K562 (cell line): ENCODE data around the gene TTC16. TPM values are rescaled to one million over a fixed set of nuclear protein-coding genes. Genes with fewer than 3 reads are reported as not detected.

Experiments
- ATAC-seq: fragments of 200-7000 bp; cut with Tn5 transposase; 3 replicates; pipeline ENCODE4 v1.9.1; 2020; ENCODE audit warnings: moderate library complexity
- BruUV-seq: library from RNA; stranded (reverse); fragments of 400-500 nt; replicated peaks from 2 replicates; lab custom pipeline; 2021; lab: Mats Ljungman, UMichigan
- CTCF ChIA-PET: fragments of 300-600 bp; formaldehyde crosslinking; extraction: SDS; loops from one replicate; lab custom pipeline; 2021; ENCODE audit warnings: low intra/inter-chr PET ratio; lab: Yijun Ruan, JAX
- POLR2A ChIA-PET: fragments of 300-600, 350-650 bp; sonication (Branson Sonifier 250); formaldehyde crosslinking; extraction: SDS; loops from one replicate; lab custom pipeline; 2021; ENCODE audit warnings: antibody characterized with exemption, inconsistent platforms; lab: Yijun Ruan, JAX
- DNase-seq, 4 experiments: peaks; one replicate each; pipeline versions ENCODE4 v3.0.0 to v3.0.0-alpha.2; 2011 to 2018; ENCODE audit warnings: low spot score in 3 of 4, mixed read lengths in 3 of 4; ENCODE audit errors: extremely low read depth in 1 of 4
- FAIRE-seq: peaks from 2 replicates; lab custom pipeline; 2011; peaks lifted over from hg19 to GRCh38; lab: Jason Lieb, UNC
- H2AFZ ChIP-seq: 2 replicates; pipeline ENCODE4 v1.6.0; 2011; ENCODE audit warnings: low read depth, low read length, control low read depth, inconsistent platforms
- H3K27ac ChIP-seq: fragments of 200-600 bp; 3 replicates; pipeline ENCODE4 v1.8.0; 2011; ENCODE audit warnings: low read depth, mild to moderate bottlenecking, control low read depth, inconsistent platforms, low read length, moderate library complexity, mixed read lengths; ENCODE audit errors: extremely low read depth
- H3K27me3 ChIP-seq, 2 experiments: fragments of 300-600 bp in 1 of 2; 2 replicates in 1 of 2; 3 replicates in 1 of 2; pipeline versions ENCODE4 v1.6.0 to v1.8.0; 2011; ENCODE audit warnings: inconsistent platforms in 2 of 2, low read length in 2 of 2, mild to moderate bottlenecking in 1 of 2, mixed read lengths in 1 of 2, moderate library complexity in 1 of 2; ENCODE audit not compliant: control insufficient read depth in 2 of 2, insufficient read depth in 2 of 2
- H3K36me3 ChIP-seq: fragments of 300-600 bp; 3 replicates; pipeline ENCODE4 v1.8.0; 2011; ENCODE audit warnings: mild to moderate bottlenecking, low read length, inconsistent platforms; ENCODE audit not compliant: control insufficient read depth, insufficient read depth
- H3K4me1 ChIP-seq, 2 experiments: fragments of 200-600 bp in 1 of 2; replicated peaks in 1 of 2; 2 replicates in 1 of 2; 3 replicates in 1 of 2; pipeline versions ENCODE4 v1.5.1 to v1.8.0; 2011; ENCODE audit warnings: inconsistent platforms in 2 of 2, low read length in 2 of 2, mild to moderate bottlenecking in 1 of 2, mixed read lengths in 1 of 2, moderate library complexity in 1 of 2; ENCODE audit not compliant: control insufficient read depth in 2 of 2, insufficient read depth in 2 of 2
- H3K4me2 ChIP-seq: 2 replicates; pipeline ENCODE4 v1.6.1; 2011; ENCODE audit warnings: low read length, control low read depth, inconsistent platforms, mixed read lengths; ENCODE audit not compliant: insufficient read depth
- H3K4me3 ChIP-seq: fragments of 200-600 bp; sonication (generic), shearing (Covaris generic); 2 replicates; pipeline ENCODE4 v1.5.1; 2016; ENCODE audit warnings: control low read depth, inconsistent platforms
- H3K79me2 ChIP-seq: fragments of 200-600 bp; 3 replicates; pipeline ENCODE4 v1.8.0; 2011; ENCODE audit warnings: low read length, inconsistent platforms; ENCODE audit not compliant: control insufficient read depth, insufficient read depth
- H3K9ac ChIP-seq, 2 experiments: 2 replicates each; pipeline versions ENCODE4 v1.6.0 to v1.6.1; 2011; ENCODE audit warnings: low read depth in 2 of 2, low read length in 2 of 2, control low read depth in 1 of 2, inconsistent platforms in 1 of 2, mild to moderate bottlenecking in 1 of 2, mixed read lengths in 1 of 2; ENCODE audit not compliant: insufficient read depth in 1 of 2
- H3K9me1 ChIP-seq: one replicate; pipeline ENCODE4 v1.6.0; 2011; ENCODE audit warnings: inconsistent platforms, mild to moderate bottlenecking, low read length, moderate library complexity; ENCODE audit not compliant: control insufficient read depth, insufficient read depth
- H3K9me3 ChIP-seq: replicated peaks from 2 replicates; pipeline ENCODE4 v1.5.1; 2011; ENCODE audit warnings: low read depth, low read length, inconsistent platforms; ENCODE audit not compliant: control insufficient read depth, insufficient read depth
- H4K20me1 ChIP-seq: replicated peaks from 2 replicates; pipeline ENCODE4 v1.6.1; 2011; ENCODE audit warnings: low read length, inconsistent platforms, mixed read lengths; ENCODE audit not compliant: control insufficient read depth, insufficient read depth
- BHLHE40 ChIP-seq: IDR thresholded peaks from 2 replicates; pipeline ENCODE4 v1.6.1; 2011; ENCODE audit warnings: low read length, improper control_type of control experiment
- DLX4 ChIP-seq: fragments of 250-450 bp; sonication (Bioruptor Pico); IDR thresholded peaks from 2 replicates; pipeline ENCODE4 v1.6.1; 2021; ENCODE audit warnings: mild to moderate bottlenecking
- HDAC1 ChIP-seq, 2 experiments: fragments of 450-650 bp; IDR thresholded peaks; 2 replicates each; pipeline ENCODE4 v1.6.1; 2016 to 2017; ENCODE audit warnings: inconsistent platforms in 1 of 2, mild to moderate bottlenecking in 1 of 2, moderate library complexity in 1 of 2
- PHF20 ChIP-seq: fragments of 450-650 bp; IDR thresholded peaks from 2 replicates; pipeline ENCODE4 v1.6.1; 2018; ENCODE audit not compliant: partially characterized antibody
- RBM34 ChIP-seq: fragments of 200-400 bp; formaldehyde crosslinking; IDR thresholded peaks from 2 replicates; pipeline ENCODE4 v1.6.1; 2018; ENCODE audit warnings: low read length, borderline replicate concordance; ENCODE audit not compliant: insufficient read depth
- SLC30A9 ChIP-seq: fragments of 250-450 bp; sonication (Bioruptor Pico); IDR thresholded peaks from 2 replicates; pipeline ENCODE4 v1.8.0; 2022; ENCODE audit warnings: mild to moderate bottlenecking, moderate library complexity
- SMAD1 ChIP-seq: fragments of 150-350 bp; IDR thresholded peaks from 2 replicates; pipeline ENCODE4 v1.6.1; 2014; ENCODE audit warnings: low read length, low read depth; ENCODE audit not compliant: partially characterized antibody
- TCF3 ChIP-seq: sonication (generic); formaldehyde crosslinking; IDR thresholded peaks from 2 replicates; pipeline ENCODE4 v1.4.0; 2020; ENCODE audit warnings: mild to moderate bottlenecking, missing genetic modification reagents
- TFAM ChIP-seq: fragments of 250-450 bp; sonication (Bioruptor Pico); conservative IDR thresholded peaks from 2 replicates; pipeline ENCODE4 v1.5.0; 2021; ENCODE audit warnings: mild to moderate bottlenecking, moderate library complexity
- THRA ChIP-seq: fragments of 450-650 bp; IDR thresholded peaks from 2 replicates; pipeline ENCODE4 v1.6.1; 2017; ENCODE audit warnings: mild to moderate bottlenecking, moderate library complexity
- ZNF584 ChIP-seq: fragments of 200-800 bp; sonication (Bioruptor generic); IDR thresholded peaks from 2 replicates; pipeline ENCODE4 v1.6.1; 2016; ENCODE audit warnings: low read depth, mild to moderate bottlenecking, missing genetic modification characterization, missing compliant biosample characterization
- WGBS: fragments of 100-300 bp; shearing (Covaris generic); methylation state at CpG from one replicate; pipeline ENCODE4 v1.1.6; 2016; ENCODE audit warnings: low coverage, mixed read lengths; ENCODE audit not compliant: insufficient coverage; ENCODE audit errors: missing lambda C conversion rate; 5-methylcytosine and 5-hydroxymethylcytosine counted together
- in situ Hi-C: fragments of 300-500 bp; cut with MboI; formaldehyde crosslinking; loops from 4 replicates; pipeline ENCODE4 v1.15.0; 2018; ENCODE audit warnings: inconsistent platforms, mixed read lengths
- intact Hi-C: fragments of 100-400 bp; cut with micrococcal nuclease; formaldehyde crosslinking; loops from 2 replicates; pipeline ENCODE4 v1.14.2; 2022
- polyA plus RNA-seq, 8 experiments: library from polyadenylated mRNA; depleted of rRNA in 4 of 8; stranded (reverse) in 5 of 8; unstranded in 3 of 8; fragments of >200 nt; fragmentation: Nextera tagmentation in 2 of 8; fragmentation: Illumina TruSeq in 1 of 8; extraction: Ambion mirVana in 2 of 8; extraction: Trizol in 1 of 8; gene quantifications; 2 replicates each; pipeline versions ENCODE4 v1.2.1 to v1.2.3, GENCODE V29; 2011 to 2014; ENCODE audit warnings: inconsistent platforms in 1 of 8, missing spikeins in 1 of 8
- total RNA-seq, 7 experiments: library from RNA; depleted of rRNA in 6 of 7; stranded (reverse); fragments of >200 nt in 6 of 7; fragmentation: Illumina TruSeq in 2 of 7; extraction: Trizol in 2 of 7; gene quantifications; 2 replicates each; pipeline versions ENCODE4 v1.2.1 to v1.2.3, GENCODE V29; 2011 to 2021; ENCODE audit warnings: low replicate concordance in 1 of 7
- TF ChIP-seq, protein P1 (sequence below): fragments of 450-650 bp; formaldehyde crosslinking; IDR thresholded peaks from 2 replicates; pipeline ENCODE4 v1.4.0; 2020; ENCODE audit warnings: mild to moderate bottlenecking, mixed read lengths
- TF ChIP-seq, protein P2 (sequence below): fragments of 450-650 bp; IDR thresholded peaks from 2 replicates; pipeline ENCODE4 v1.6.1; 2018; ENCODE audit not compliant: partially characterized antibody

TTC16 gene
- total and polyA plus RNA-seq, 9 of the 15 experiments (the other 6 are each of a cell fraction or from before 2014, with no cell fraction given), result 0.11 TPM; not detected in 8

DNA sequence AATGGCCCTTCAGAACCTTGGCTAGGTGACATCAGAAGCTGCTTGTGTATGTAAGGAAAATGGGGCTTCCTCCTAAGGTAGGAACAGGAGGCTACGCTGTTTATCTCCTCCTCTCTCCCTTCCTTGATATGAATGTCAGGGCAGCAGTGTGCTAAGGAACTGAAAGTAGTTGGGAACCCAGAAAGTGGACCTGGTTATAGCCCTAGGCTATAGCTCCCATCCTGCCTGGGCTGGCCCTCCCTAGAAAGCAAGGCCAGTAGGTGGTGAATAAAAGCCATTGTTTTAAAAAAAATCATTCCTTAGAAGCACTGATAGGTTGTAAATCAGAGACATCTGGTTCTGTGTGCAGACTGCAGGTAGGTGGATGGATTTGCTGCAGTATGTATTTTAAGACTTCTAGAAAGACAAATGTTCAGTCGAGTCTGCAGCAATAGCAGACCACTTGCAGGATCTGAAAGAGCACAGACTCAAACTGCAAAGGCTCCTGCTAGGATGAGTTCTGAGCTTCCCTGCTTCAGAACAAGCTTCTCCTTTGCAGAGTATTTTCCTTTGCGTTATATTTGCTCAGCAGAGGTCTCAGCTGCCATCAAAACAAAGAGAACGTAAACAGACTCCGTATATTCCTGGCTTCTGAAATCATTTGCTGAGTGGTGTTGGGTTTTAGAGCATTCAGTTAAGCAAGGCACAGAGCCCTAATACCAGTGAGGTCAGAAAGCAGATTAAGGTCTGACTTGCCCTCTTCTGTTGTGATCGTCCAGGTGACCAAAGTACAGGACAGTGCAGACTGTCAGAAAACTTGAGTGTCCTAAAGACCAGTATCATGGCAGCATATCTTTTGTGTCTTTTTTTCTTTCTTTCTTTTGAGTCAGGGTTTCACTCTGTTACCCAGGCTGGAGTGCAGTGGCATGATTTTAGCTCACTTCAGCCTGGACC, 29.2 kb upstream of the TTC16 start:
- H3K4me2 ChIP-seq, result no peak overlapping the region
- intact Hi-C loops (no loop called here), in situ Hi-C loops (no loop called here)
- H3K4me3 ChIP-seq, result no peak overlapping the region
- H3K79me2 ChIP-seq, result no peaks in the 10 kb centered on the region
- no peak for ATAC-seq
- WGBS, result 55% methylated on average over 6 of the region's 6 CpGs
- DNase-seq, result no peak
- H3K27me3 ChIP-seq, result no peaks in the 10 kb centered on the region
- FAIRE-seq, result no peak
- BruUV-seq, result no TSS peak
- H2AFZ ChIP-seq, result no peak overlapping the region
- no peak overlapping the region for H3K9ac ChIP-seq
- ChIA-PET POLR2A (interaction anchor here (0.8 to 1.1 kb wide), 2 partner anchors 22 to 217 kb away, joined by 3 read pairs; no protein-coding TSS in a partner anchor), CTCF (no interaction called here)
- peaks cover 20% of the 10 kb centered on the region; the same call in 2 of the 3 replicates for H3K36me3 ChIP-seq
- no peak overlapping the region for H3K27ac ChIP-seq
- no peaks in the 10 kb centered on the region for H3K9me3 ChIP-seq
- no peaks in the 10 kb centered on the region for H4K20me1 ChIP-seq
- no peaks in the 10 kb centered on the region for H3K4me1 ChIP-seq
- no peaks in the 10 kb centered on the region for H3K9me1 ChIP-seq
- TF ChIP-seq PHF20 (no peak), BHLHE40 (no peak), TFAM (CRISPR knock-in tag) (no peak), SLC30A9 (CRISPR knock-in tag) (no peak), DLX4 (CRISPR knock-in tag) (no peak), ZNF584 (no peak), HDAC1 (IDR thresholded peaks at IDR 0.05) (no peak), THRA (no peak), TCF3 (CRISPR knock-in tag) (no peak), RBM34 (no peak), SMAD1 (no peak)
- TF ChIP-seq, protein P1, sequence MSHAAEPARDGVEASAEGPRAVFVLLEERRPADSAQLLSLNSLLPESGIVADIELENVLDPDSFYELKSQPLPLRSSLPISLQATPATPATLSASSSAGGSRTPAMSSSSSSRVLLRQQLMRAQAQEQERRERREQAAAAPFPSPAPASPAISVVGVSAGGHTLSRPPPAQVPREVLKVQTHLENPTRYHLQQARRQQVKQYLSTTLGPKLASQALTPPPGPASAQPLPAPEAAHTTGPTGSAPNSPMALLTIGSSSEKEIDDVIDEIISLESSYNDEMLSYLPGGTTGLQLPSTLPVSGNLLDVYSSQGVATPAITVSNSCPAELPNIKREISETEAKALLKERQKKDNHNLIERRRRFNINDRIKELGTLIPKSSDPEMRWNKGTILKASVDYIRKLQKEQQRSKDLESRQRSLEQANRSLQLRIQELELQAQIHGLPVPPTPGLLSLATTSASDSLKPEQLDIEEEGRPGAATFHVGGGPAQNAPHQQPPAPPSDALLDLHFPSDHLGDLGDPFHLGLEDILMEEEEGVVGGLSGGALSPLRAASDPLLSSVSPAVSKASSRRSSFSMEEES, result no peak
- TF ChIP-seq, protein P2, sequence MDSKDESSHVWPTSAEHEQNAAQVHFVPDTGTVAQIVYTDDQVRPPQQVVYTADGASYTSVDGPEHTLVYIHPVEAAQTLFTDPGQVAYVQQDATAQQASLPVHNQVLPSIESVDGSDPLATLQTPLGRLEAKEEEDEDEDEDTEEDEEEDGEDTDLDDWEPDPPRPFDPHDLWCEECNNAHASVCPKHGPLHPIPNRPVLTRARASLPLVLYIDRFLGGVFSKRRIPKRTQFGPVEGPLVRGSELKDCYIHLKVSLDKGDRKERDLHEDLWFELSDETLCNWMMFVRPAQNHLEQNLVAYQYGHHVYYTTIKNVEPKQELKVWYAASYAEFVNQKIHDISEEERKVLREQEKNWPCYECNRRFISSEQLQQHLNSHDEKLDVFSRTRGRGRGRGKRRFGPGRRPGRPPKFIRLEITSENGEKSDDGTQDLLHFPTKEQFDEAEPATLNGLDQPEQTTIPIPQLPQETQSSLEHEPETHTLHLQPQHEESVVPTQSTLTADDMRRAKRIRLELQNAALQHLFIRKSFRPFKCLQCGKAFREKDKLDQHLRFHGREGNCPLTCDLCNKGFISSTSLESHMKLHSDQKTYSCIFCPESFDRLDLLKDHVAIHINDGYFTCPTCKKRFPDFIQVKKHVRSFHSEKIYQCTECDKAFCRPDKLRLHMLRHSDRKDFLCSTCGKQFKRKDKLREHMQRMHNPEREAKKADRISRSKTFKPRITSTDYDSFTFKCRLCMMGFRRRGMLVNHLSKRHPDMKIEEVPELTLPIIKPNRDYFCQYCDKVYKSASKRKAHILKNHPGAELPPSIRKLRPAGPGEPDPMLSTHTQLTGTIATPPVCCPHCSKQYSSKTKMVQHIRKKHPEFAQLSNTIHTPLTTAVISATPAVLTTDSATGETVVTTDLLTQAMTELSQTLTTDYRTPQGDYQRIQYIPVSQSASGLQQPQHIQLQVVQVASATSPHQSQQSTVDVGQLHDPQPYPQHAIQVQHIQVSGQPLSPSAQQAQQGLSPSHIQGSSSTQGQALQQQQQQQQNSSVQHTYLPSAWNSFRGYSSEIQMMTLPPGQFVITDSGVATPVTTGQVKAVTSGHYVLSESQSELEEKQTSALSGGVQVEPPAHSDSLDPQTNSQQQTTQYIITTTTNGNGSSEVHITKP, result no peak
